ENCODE data around the gene TSHZ2.

The TSHZ2 gene

GRCh38 chr20:53163486-53163885 is 191.3 kb downstream of the TSHZ2 start:
- Histone ChIP-seq H3K4me3 (ENCODE audit: low read depth, low read length) (no peak overlapping the region), H3K9me3 (no peaks in the 10 kb centered on the region), H3K27me3 (no peaks in the 10 kb centered on the region), H3K36me3 (no peaks in the 10 kb centered on the region), H3K4me1 (no peaks in the 10 kb centered on the region)
- DNase-seq: no peak
- no peak for TF ChIP-seq CTCF (IDR thresholded peaks at IDR 0.05; ENCODE audit: low read depth, low read length)

GRCh38 chr20:53164072-53164471 is 191.9 kb downstream of the TSHZ2 start:
- H3K4me3 ChIP-seq (ENCODE audit: low read depth, low read length): no peak overlapping the region
- no peaks in the 10 kb centered on the region for H3K36me3 ChIP-seq
- TF ChIP-seq CTCF (IDR thresholded peaks at IDR 0.05; ENCODE audit: low read depth, low read length): no peak
- no peaks in the 10 kb centered on the region for H3K9me3 ChIP-seq
- H3K4me1 ChIP-seq: no peaks in the 10 kb centered on the region
- no peaks in the 10 kb centered on the region for H3K27me3 ChIP-seq
- DNase-seq: no peak

GRCh38 chr20:53165452-53165851 is 193.3 kb downstream of the TSHZ2 start:
- no peak for DNase-seq
- Histone ChIP-seq H3K4me3 (ENCODE audit: low read depth, low read length) (no peak overlapping the region), H3K9me3 (no peaks in the 10 kb centered on the region), H3K4me1 (peaks cover 3% of the 10 kb centered on the region; the same call in 1 of the 2 replicates), H3K36me3 (no peaks in the 10 kb centered on the region), H3K27me3 (no peaks in the 10 kb centered on the region)
- TF ChIP-seq CTCF (IDR thresholded peaks at IDR 0.05; ENCODE audit: low read depth, low read length): no peak

GRCh38 chr20:53168491-53168890 is 196.3 kb downstream of the TSHZ2 start:
- Histone ChIP-seq H3K9me3 (no peaks in the 10 kb centered on the region), H3K4me1 (peaks cover 5% of the 10 kb centered on the region; the same call in 1 of the 2 replicates), H3K36me3 (no peaks in the 10 kb centered on the region), H3K4me3 (ENCODE audit: low read depth, low read length) (no peak overlapping the region), H3K27me3 (no peaks in the 10 kb centered on the region)
- TF ChIP-seq CTCF (IDR thresholded peaks at IDR 0.05; ENCODE audit: low read depth, low read length): no peak
- DNase-seq: no peak

GRCh38 chr20:53170196-53170595 is 198.0 kb downstream of the TSHZ2 start:
- no peaks in the 10 kb centered on the region for H3K36me3 ChIP-seq
- peaks cover 5% of the 10 kb centered on the region; the same call in 1 of the 2 replicates for H3K4me1 ChIP-seq
- no peak for DNase-seq
- H3K9me3 ChIP-seq: no peaks in the 10 kb centered on the region
- H3K4me3 ChIP-seq (ENCODE audit: low read depth, low read length): no peak overlapping the region
- no peaks in the 10 kb centered on the region for H3K27me3 ChIP-seq
- no peak for TF ChIP-seq CTCF (IDR thresholded peaks at IDR 0.05; ENCODE audit: low read depth, low read length)

GRCh38 chr20:53171065-53171464 is 198.9 kb downstream of the TSHZ2 start:
- H3K9me3 ChIP-seq: no peaks in the 10 kb centered on the region
- TF ChIP-seq CTCF (IDR thresholded peaks at IDR 0.05; ENCODE audit: low read depth, low read length): no peak
- H3K4me3 ChIP-seq (ENCODE audit: low read depth, low read length): peak overlapping the region; percentile 23
- DNase-seq: peak; percentile 39
- H3K27me3 ChIP-seq: no peaks in the 10 kb centered on the region
- no peaks in the 10 kb centered on the region for H3K36me3 ChIP-seq
- peaks cover 5% of the 10 kb centered on the region; the same call in 1 of the 2 replicates for H3K4me1 ChIP-seq
